A673 (cell line): ENCODE measurements around the gene ERAL1. TPM values are rescaled to one million over a fixed set of nuclear protein-coding genes. Genes with fewer than 3 reads are reported as not detected.

Experiments
- BruUV-seq: library from RNA; stranded (reverse); fragments of 400-500 nt; replicated peaks from 2 replicates; lab custom pipeline; 2021; lab: Mats Ljungman, UMichigan
- CTCF ChIA-PET: fragments of 300-600 bp; sonication (Branson Sonifier 250); formaldehyde crosslinking; loops from one replicate; lab custom pipeline; 2022; ENCODE audit warnings: antibody characterized with exemption; lab: Charles Lee
- POLR2A ChIA-PET: fragments of 300-600 bp; sonication (Branson Sonifier 250); formaldehyde crosslinking; loops from one replicate; lab custom pipeline; 2022; ENCODE audit warnings: antibody characterized with exemption; ENCODE audit not compliant: low non-redundant PET; lab: Charles Lee
- DNase-seq: peaks from one replicate; pipeline ENCODE4 v3.0.0-alpha.2; 2015; ENCODE audit warnings: low spot score
- H3K27ac ChIP-seq: fragments of 200-600 bp; sonication (generic); 2 replicates; pipeline ENCODE4 v1.5.1; 2016; ENCODE audit warnings: mixed run types, low read depth, mild to moderate bottlenecking, mixed read lengths, antibody characterized with exemption, low read length; ENCODE audit not compliant: poor library complexity, severe bottlenecking
- H3K27me3 ChIP-seq: fragments of 200-600 bp; sonication (generic); replicated peaks from 2 replicates; pipeline ENCODE4 v1.6.1; 2017; ENCODE audit warnings: mixed run types, low read depth, mild to moderate bottlenecking, mixed read lengths, antibody characterized with exemption, low read length; ENCODE audit not compliant: insufficient read depth, poor library complexity
- H3K36me3 ChIP-seq: fragments of 200-600 bp; sonication (generic); 2 replicates; pipeline ENCODE4 v1.6.1; 2016; ENCODE audit warnings: mixed run types, mild to moderate bottlenecking, mixed read lengths, antibody characterized with exemption, low read length; ENCODE audit not compliant: insufficient read depth, poor library complexity, severe bottlenecking
- H3K4me1 ChIP-seq: fragments of 200-600 bp; sonication (generic); 2 replicates; pipeline ENCODE4 v1.6.1; 2017; ENCODE audit warnings: mixed run types, mild to moderate bottlenecking, mixed read lengths, antibody characterized with exemption, low read length; ENCODE audit not compliant: insufficient read depth, poor library complexity, severe bottlenecking
- H3K4me3 ChIP-seq: fragments of 200-600 bp; sonication (generic); 2 replicates; pipeline ENCODE4 v1.5.1; 2016; ENCODE audit warnings: low read depth, mixed run types, mild to moderate bottlenecking, mixed read lengths, low read length; ENCODE audit not compliant: poor library complexity, severe bottlenecking
- H3K9me3 ChIP-seq: fragments of 200-600 bp; sonication (generic); 2 replicates; pipeline ENCODE4 v1.6.1; 2016; ENCODE audit warnings: mixed run types, low read depth, mild to moderate bottlenecking, mixed read lengths, antibody characterized with exemption, low read length; ENCODE audit not compliant: poor library complexity, severe bottlenecking
- CTCF ChIP-seq: fragments of 300-800, 200-600 bp; sonication (generic); conservative IDR thresholded peaks from 2 replicates; pipeline ENCODE4 v1.5.1; 2017; ENCODE audit warnings: low read depth, mild to moderate bottlenecking, antibody characterized with exemption, low read length, moderate library complexity, mixed read lengths
- EZH2 ChIP-seq: fragments of 200-600 bp; sonication (generic); IDR thresholded peaks from 2 replicates; pipeline ENCODE4 v1.6.1; 2017; ENCODE audit warnings: borderline replicate concordance, low read depth, mild to moderate bottlenecking, mixed read lengths, antibody characterized with exemption, low read length; ENCODE audit not compliant: poor library complexity, severe bottlenecking
- intact Hi-C: fragments of 100-400 bp; cut with micrococcal nuclease; formaldehyde crosslinking; loops from one replicate; pipeline ENCODE4 v1.10.0; 2022; ENCODE audit not compliant: unreplicated experiment
- total RNA-seq: library from RNA; stranded (reverse); gene quantifications from 2 replicates; pipeline ENCODE4 v1.2.3, GENCODE V29; 2021

Gene ERAL1
- total RNA-seq, 1 experiment from 2014 or later: 80.5 TPM

- intact Hi-C loops: no loop called here
- Histone ChIP-seq H3K27ac (no peak overlapping the region), H3K27me3 (no peaks in the 10 kb centered on the region), H3K9me3 (no peaks in the 10 kb centered on the region), H3K36me3 (peaks cover 28% of the 10 kb centered on the region), H3K4me1 (no peaks in the 10 kb centered on the region), H3K4me3 (no peak overlapping the region)
- no peak for DNase-seq
- ChIA-PET CTCF (interaction anchor here (1.2 to 1.3 kb wide), 2 partner anchors 115 to 117 kb away, joined by 3 to 9 read pairs; no protein-coding TSS in a partner anchor), POLR2A (interaction anchor here (0.8 kb wide), 1 partner anchor 416 kb away, joined by 4 read pairs; no protein-coding TSS in a partner anchor)
- TF ChIP-seq EZH2 (no peak), CTCF (no peak)
- no TSS peak for BruUV-seq
These were observed 23.5 kb downstream of the ERAL1 start for GRCh38 chr17:28878158-28878910.

- TF ChIP-seq EZH2: no peak
- peak; percentile 32 for TF ChIP-seq CTCF
- Histone ChIP-seq H3K27ac (no peak overlapping the region), H3K36me3 (peaks cover 28% of the 10 kb centered on the region), H3K9me3 (no peaks in the 10 kb centered on the region), H3K27me3 (no peaks in the 10 kb centered on the region), H3K4me3 (no peak overlapping the region), H3K4me1 (no peaks in the 10 kb centered on the region)
- ChIA-PET CTCF (interaction anchor here (1.2 to 1.3 kb wide), 2 partner anchors 115 to 118 kb away, joined by 3 to 9 read pairs; no protein-coding TSS in a partner anchor), POLR2A (interaction anchor here (0.7 to 0.8 kb wide), 2 partner anchors 88 to 415 kb away, joined by 4 to 7 read pairs; no protein-coding TSS in a partner anchor)
- BruUV-seq: no TSS peak
- DNase-seq: peak; percentile 32
- intact Hi-C loops: no loop called here
These were observed 24.2 kb downstream of the ERAL1 start for GRCh38 chr17:28878981-28879380.

DNA sequence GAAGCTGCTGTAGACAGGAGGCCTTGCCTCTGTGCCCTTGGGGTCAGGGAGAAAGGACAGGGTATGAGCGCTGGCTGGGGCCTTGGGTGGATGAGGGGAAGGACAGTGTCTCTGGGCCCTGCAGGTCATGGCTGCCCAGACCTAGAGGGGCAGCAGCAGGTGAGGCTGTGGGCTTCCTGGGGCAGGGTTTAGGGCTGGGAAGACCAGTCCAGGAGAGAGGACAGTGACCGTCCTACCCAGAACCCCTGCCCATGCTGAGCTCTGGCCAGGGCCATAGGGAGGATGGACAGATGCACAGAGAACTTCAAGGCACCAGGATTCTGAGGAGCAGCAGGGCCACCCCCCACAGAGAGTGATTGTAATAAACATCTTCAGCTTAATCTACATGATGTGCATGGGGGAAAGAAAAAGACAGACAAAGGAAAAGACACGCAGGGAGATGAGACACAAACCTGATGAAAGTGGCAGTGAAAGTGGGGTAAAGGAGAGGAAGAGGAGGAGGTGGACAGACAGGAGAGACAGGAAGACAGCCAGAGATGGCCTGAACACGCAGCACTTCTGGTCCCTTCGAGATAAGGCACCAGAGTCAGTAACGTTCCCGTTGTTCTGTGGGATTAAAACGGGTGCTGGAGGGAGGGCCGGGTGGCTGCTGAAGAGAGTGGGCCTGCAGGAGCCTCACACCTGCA, 25.2 kb downstream of the ERAL1 start:
- intact Hi-C loops: no loop called here
- BruUV-seq: no TSS peak
- ChIA-PET POLR2A (no interaction called here), CTCF (interaction anchor here (0.5 to 1.3 kb wide), 2 partner anchors 84 to 116 kb away, joined by 3 to 9 read pairs; no protein-coding TSS in a partner anchor)
- no peak overlapping the region for H3K4me3 ChIP-seq
- TF ChIP-seq EZH2: no peak
- TF ChIP-seq CTCF: no peak
- H3K27me3 ChIP-seq: no peaks in the 10 kb centered on the region
- peaks cover 28% of the 10 kb centered on the region for H3K36me3 ChIP-seq
- H3K27ac ChIP-seq: no peak overlapping the region
- no peaks in the 10 kb centered on the region for H3K4me1 ChIP-seq
- no peaks in the 10 kb centered on the region for H3K9me3 ChIP-seq
- DNase-seq: no peak
